GM18907 (cell line): ENCODE data around the gene THEM5.
"Not testable (repeated sequence)": the region's sequence is repeated elsewhere in the genome, so short reads cannot be mapped to it uniquely, and the experiment has no call there.

Source experiments
- ATAC-seq: cut with Tn5 transposase; IDR thresholded peaks from one replicate; pipeline ENCODE4 v1.9.1; 2021; ENCODE audit warnings: mild to moderate bottlenecking, moderate library complexity; ENCODE audit not compliant: unreplicated experiment

Gene THEM5

DNA sequence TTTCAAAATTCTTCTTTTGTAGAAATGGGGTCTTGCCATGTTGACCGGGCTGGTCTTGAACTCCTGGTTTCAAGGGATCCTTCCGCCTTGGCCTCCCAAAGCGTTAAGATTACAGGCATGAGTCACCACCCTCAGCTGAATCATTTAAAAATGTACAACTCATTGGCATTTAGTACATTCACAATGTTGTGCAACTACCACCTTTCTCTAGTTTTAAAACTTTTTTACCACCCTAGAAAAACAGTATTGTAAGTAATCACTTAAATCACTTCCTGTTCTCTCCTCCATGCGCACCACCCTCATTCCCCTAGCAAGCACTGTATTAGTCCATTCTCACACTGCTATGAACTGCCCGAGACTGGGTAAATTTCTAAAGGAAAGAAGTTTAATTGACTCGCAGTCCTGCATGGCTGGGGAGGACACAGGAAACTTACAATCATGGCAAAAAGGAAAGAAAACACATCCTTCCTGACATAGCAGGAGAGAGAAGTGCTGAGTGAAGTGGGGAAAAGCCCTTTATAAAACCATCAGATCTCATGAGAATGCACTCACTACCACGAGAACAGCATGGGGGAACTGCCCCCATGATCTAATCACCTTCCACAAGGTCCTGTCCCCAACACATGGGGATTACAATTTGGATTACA lies 14.4 kb upstream of the THEM5 start:
- ATAC-seq = no peak

DNA sequence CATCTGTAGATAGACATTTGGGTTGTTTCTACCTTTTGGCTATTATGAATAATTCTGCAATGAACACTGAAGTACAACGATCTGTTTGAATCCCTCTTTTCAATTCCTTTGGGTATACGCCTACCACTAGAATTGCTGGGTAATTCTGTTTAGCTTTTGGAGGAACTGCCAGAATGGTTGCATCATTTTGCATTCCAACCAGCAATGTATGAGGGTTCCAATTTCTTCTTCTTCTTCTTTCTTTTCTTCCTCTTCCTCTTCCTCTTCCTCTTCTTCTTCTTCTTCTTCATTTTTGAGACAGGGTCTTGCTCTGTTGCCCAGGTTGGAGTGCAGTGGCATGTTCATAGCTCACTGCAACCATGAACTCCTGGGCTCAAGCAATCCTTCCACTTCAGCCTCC lies 13.8 kb upstream of the THEM5 start:
- no peak for ATAC-seq

DNA sequence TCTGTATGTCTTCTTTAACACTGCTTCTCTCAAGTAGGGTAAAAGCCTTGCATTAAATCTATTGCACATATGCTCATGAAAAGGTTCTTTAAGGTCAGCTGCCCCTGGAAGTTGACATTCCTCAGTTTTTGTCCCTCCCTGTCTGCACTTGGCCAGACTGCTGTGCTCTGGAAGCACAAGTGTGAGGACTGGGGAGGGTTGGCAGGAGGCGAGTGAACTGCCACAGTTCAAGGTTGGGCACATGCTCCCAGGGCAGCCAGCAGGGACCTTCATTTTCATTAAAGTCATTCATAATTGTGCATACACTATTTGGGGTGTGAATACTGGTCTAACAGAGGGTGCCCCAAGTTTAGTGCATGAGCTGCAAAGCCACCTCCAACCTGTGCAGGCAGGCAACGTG lies 10.9 kb upstream of the THEM5 start:
- no peak for ATAC-seq

DNA sequence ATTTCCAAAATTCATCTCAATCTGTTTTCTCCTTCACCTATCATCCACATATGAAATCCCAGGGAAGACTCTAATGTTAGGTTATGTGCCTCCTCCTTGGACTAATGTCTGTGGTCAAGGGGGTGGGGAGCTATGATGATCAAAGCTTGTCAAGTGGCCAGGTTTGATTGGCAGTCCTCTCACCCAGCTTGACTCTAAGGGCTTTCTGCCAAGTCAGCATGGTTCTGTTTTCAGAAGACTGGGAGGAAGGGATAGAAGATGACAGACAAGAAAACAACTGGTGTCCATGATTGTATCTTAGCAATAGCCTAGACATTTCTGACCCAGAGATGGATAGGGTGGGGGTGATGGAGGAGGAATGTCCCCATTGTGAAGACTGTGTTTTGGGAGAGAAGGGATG lies 9.1 kb upstream of the THEM5 start:
- no peak for ATAC-seq

DNA sequence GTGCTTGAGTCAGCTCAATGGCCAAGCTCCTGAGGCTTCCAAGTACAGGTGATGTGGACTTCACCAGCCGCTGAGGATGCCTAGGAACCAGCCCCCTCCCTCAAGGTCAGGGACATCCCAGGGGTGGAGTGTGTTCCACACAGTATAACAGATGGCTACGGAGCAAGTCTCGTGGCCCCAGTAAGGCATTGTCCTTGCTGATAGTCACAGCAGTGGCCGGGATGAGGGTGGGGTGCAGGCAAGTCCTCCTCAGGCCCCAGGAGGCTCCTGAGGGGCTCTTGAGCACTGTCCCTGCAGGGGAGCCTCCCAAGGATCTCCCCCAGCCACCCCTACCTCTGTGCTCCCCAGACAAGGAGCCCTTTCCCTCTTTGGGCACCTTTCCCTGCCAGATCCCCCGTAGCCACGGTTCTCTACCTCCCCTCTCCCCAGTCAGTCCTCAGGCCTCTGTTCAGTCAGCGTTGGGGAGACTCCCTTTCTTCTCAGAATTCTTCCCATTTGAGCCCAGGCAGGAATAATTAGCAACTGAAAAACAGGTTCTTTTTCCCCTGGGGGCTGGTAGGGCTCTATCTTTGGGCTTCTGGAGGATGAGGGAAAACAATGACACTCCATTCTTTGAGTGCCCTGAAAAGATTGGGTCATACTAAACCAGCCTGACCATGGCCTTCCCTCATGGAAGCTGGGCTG lies 7.1 kb upstream of the THEM5 start:
- no peak for ATAC-seq

DNA sequence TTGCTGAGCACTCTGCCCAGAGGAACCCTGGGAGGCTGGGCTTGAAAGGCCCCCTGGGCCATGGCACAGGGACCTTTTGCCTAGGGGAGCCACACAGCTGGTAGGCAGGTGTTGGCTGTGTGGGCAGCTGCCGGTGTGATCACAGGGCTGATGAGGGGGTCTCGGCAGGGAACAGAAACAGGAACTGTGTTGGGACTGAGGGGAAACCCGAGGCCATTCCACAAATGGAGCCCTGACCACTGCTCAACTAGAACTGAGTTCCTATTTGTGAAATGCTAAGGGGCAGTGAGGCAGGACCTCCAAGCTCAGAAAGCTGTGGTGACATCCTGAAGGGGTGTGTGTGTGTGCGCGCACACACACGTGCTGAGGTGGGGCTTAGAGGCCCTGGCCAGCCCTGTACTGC lies 6.4 kb upstream of the THEM5 start:
- no peak for ATAC-seq

DNA sequence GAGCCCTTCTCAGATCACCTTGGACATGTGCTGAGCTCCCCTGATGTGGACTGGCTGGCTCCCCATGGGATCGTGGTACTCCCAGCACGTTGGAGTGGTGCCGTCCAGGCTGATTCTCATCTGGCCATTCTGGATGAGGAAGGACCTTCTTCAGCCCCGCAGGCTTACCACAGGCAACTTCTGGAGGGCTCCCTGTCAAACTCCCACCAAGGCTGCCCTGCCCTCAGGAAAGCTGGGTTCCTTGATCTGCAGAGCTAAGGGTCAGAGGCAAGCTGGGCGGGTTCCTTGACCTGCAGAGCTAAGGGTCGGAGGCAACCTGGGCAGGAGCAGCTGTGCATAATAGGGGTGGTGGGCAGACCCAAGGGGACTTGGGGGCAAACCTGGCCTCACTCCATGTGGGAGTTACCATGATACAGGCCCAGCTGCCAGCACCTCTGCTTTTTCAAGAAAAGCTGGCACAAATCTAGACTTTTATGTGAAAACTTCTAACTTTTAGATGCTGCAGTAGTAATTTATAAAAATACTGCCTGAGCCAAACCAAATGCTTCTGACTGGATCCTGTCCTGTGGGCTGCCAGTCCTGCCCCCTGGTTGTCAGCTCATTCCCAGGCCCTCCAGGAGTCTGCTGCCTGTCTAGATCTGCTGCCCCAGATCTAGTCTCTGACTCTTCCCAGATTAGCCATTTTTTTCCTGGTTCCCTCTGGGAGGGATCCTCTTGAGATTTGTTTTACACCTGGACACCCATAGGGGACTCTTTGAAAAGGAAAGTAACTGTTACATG lies 5.6 kb upstream of the THEM5 start:
- no peak for ATAC-seq

DNA sequence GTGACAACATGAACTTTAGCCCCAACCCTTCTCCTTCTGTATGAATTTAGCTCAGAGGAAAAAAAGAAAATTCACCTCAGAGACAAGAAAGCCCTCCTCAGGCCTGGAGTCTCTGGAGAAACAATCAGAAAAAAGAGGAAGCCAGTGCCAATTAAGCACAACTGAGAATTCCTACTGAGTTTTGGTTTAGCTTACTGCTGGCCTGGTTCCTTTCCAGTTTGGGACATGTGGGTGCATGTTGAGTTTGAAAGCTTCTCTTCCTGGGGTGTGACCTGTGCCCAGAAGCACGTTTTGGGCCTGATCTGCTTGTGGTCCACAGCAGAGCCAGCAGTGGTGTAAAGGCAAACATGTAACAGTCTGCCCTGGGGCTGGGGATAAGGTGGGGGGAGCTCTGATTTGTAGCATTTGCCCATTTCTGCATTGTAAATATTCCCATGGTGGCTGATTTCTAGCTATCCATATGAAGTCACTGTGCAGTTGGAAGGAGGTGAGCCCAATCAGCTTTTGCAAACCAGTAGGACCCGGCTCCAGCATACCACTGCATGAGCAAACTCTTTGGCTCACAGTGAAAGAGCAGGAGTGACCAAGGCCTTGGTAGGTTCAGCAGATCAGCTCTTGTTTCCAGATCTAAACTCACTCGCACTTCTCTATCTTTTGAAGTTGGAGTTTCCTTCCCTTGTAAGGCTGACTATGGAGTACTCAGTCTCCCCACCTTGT lies 4.7 kb upstream of the THEM5 start:
- ATAC-seq = no peak

DNA sequence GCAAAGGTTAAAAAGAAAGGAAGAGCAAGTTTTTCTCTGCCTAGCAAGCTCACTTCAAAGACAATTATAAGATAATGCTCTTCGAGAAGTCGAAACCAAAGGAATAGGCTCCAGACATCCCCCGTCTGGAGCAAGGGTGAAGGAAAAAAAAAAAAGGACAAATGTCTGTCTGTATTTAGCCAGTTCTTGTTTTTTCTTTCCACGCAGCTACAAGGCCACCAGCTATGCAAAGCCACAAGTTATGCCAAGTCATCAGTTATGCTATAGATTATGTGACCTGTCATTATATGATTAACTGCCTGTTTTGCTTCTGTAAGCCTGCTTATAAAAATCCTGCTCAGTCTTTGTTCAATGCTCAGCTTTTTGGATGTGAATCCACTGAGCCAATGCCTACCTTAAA lies 2.4 kb upstream of the THEM5 start:
- ATAC-seq = no peak

DNA sequence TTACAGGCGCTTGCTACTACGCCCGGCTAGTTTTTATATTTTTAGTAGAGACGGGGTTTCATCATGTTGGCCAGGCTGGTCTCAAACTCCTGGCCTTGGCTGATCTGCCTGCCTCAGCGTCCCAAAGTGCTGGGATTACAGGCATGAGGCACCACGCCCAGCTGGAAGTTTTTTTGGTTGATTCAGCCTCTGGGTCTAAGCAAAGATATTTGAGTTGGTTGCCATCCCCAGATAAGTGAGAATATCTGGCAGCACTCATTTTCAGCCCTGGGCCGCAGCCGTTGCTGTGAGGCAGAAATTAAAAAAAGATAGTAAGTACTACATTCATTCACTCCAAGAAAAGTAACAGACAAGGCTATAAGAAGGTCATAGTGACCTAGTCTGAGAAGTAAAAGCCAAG lies 2.0 kb upstream of the THEM5 start:
- not testable (repeated sequence) for ATAC-seq

DNA sequence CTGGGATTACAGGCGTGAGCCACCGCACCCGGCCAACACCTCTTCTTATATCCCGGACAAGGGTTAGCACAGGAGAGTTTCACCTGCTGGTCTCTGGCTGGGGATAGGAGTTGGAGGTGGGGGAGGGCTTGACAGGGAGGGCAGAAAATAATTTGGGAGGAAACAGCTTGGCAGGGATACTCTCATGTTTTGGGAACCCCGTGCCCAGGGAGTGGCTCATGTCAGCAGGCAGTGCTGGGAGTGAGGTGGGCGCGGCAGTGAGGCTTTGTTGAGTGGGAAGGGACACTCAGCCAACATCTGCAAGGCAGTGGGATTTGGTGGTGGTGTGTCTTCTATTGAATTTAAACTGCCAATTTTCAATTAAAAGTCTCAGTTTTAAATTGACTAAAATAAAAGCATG lies 1.1 kb upstream of the THEM5 start:
- ATAC-seq = no peak

DNA sequence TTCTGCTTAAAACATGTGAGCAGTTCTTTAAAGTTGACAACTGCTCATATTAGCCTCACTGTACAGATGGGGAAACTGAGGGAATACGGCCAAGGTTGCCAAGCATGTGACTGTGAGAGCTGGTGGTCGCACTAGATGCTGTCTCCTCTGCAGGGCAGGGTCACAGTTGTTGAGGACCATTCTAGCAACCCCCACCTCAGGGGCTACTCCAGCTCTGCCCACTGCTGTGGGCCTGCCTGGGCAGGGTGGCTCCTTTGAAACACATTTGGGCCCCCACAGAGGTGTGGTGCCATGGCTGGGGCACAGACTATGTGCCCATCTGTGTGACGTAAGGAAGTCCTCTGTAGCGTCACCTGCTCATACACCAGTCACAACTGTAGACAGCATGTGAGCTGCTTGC lies 779 bp downstream of the THEM5 start:
- ATAC-seq = no peak

DNA sequence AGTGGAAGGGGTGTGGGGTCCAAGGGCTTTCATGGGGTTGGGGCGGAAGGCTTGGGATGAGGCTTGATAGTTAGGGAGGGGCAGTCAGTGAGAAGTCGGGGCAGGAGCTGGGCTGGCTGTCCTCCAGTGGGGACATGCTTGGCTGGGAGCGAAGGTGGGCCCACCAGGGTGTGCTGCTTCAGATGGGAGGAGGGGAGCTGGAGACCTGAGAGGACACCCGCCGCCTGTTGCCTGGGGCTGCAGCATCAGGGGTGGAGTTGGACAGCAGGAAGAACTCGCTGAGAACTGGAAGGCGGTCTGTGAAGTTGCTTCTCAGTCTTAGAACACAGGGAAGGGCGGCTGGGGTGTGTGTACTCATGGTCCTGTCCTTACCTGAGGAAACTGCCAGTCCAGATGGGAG lies 1.6 kb downstream of the THEM5 start:
- no peak for ATAC-seq

DNA sequence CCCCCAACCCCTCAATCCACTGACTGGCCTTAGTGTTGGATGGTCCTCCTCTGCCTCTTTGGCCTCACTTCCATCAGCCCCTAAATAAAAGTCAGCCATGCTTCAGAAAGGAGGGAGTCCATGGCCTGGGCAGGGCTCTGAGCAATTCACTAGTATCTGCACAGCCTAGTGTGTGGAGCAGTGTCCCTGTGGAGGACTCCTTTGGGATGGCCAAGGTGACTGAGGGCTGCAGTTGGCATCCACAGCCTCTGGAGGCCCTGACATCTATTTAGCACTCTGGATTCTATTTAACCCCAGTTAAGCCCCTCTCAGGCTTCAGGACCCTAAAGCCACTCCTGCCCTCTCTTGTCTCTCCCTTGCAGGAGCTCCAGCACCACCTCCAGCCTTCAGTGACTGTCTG lies 3.6 kb downstream of the THEM5 start:
- ATAC-seq = no peak

DNA sequence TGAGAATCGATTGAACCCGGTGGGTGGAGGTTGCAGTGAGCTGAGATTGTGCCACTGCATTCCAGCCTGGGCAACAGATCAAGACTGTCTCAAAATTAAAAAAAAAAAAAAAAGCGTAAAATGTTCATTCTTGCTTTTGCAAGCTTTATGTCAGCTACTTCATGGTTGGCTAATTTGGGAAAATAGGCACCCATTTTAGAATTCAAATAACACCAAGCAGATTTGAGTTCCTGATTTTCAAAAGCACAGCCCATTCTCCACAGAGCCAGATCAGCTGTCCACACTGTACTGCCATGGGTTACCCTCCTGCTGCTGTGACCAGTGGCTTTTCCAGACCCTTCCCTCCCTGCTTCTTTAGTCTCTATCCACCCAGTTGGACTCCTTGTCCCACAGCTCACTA lies 4.4 kb downstream of the THEM5 start:
- ATAC-seq = no peak

DNA sequence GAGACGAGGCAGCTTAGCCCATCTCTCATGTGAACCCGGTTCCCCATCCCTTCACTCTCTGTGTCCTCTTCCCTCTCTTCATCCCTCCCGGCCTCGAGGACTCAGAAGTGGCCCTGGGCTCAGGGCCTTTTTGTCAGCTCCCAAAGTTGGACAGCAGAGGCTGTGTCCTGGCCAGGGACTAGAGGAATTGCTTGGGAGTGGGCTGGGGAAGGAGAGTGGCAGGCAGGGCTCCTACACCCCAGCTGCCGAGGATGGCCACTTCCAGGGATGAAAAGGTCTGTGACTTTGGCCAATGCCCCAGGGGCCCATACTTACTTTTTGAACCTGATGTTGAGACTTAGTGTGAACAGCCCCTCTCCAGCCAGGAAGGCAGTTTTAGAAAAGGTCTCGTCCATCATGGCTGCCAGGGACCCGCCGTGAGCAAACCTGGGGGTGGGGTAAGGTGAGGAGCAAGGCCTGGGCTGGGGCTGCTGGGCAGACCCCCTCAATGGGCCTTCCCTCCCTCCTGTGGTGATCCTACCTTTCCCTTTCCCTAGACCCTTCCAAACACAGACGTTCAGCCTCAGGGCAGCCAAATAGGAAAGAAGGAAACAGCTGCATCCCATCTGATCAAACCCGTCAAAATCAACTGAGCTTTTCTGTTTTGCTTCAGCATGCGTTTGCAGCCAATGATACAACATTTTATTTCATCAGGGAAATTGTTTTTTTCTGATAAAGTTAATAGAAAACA lies 5.5 kb downstream of the THEM5 start:
- no peak for ATAC-seq

DNA sequence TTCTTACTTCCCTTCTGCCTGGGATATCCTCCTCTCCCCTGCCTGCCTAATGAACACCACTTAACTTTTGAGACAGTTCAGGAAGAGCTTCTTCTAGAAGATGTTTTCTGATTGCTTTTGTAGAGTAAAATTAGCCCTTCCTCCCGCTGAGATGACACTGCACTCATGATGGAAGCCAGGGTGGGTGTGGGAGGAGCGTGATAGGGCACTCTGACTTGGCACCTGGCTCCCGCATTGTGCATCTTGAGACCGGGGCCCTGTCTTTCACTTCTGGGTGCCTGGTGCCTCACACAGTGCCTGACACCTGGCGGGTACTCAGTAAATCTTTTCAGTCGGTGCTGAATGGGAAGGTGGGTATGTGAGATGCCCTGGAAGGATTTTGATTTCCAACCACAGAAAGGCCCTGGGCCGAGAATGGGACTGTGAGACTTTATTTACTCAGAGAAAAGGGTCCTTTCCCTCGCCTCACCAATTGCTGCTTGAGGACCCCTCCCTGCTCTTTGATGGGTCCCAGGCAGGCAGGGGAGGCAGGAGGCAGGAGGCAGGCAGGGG lies 6.8 kb downstream of the THEM5 start:
- ATAC-seq = no peak

DNA sequence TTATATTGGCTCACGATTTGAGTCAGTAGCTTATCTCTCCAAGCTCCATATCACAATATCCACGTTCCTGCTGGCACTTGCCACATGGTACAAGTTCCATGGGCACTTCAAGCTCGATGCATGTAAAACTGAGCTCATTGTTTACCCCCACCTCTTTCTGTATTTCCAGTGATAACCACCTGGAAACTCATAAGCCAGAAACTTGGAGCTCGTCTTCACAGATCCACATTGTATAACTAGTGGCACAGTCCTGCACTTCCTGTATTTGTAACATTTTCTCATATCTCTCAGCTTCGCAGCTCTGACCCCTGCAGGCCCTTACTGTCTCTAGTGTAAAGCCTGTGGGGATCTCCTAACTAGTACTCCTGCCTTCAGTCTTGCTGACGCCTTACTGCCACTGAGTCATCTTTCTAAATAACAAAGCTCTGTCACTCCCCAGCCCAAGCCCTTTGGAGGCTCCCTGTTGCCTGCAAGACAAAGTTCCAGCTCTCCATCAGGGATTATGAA lies 7.4 kb downstream of the THEM5 start:
- no peak for ATAC-seq

DNA sequence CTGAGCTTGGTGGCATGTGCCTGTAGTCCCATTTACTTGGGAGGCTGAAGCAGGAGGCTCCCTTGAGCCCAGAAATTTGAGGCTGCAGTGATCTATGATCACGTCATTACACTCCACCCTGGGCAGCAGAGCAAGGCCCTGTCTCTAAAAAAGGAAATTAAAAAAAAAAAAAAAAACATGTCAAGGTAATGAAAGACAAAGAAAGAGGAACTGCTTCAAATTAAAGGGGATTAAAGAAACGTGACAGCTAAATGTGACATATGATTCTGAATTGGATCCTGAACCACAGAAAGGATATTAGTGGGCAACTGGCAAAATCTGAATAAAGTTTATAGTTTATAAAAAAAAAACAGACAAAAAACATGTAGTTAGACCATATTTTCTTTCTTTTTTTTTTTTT lies 10.1 kb downstream of the THEM5 start:
- ATAC-seq = no peak

DNA sequence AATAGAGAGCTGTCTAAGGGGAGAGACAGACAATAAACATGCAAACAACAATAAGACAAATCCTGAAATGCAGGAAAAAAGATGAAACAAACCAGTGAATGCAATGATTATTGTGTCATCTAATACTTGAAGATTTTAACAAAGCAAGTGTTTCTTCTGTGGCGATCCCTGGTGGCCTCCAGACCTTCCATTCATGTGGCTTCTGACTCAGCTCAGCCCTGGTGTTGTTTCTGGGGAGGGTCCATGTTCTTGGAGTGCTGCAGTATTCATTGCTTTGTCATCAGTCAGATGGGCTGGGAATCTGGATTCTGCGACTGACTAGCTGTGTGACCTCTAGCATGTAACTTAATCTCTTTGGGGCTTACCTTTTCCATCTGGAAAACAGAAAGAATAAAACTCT lies 12.4 kb downstream of the THEM5 start:
- no peak for ATAC-seq
